HG03108 (cell line): Measurements from ENCODE around the gene ZBED1.
"Not testable (repeated sequence)": the region's sequence is repeated elsewhere in the genome, so short reads cannot be mapped to it uniquely, and the experiment has no call there.

Experiments used
- ATAC-seq: cut with Tn5 transposase; IDR thresholded peaks from one replicate; pipeline ENCODE4 v1.9.1; 2021; ENCODE audit warnings: moderate library complexity; ENCODE audit not compliant: unreplicated experiment

ZBED1 gene

DNA sequence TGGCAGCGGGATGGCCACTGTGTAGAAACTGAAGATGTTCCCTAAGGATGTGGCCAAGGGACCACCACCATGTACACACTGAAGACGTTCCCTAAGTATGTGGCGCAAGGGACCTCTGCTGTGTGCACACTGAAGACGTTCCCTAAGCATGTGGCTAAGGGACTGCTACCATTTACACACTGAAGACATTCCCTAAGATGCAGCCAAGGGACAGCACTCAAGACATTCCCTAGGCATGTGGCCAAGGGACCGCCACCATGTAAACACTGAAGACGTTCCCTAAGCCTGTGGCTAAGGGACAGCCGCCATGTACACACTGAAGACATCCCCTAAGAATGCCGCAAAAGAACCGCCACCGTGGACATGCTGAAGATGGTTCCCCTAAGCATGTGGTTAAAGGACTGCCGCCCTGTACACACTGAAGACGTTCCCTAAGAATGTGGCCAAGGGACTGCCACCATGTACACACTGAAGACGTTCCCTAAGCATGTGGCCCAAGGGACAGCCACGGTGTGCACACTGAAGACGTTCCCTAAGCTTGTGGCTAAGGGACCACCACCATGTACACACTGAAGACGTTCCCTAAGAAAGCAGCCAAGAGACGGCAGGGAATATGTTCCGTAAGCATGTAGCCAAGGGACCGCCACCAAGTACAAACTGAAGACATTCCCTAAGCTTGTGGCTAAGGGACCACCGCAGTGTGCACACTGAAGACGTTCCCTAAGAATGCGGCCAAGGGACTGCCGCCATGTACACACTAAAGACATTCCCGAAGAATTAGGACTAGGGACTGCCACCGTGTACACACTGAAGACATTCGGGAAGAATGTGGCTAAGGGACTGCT lies 43.3 kb downstream of the ZBED1 start:
- ATAC-seq = no peak

- not testable (repeated sequence) for ATAC-seq
Measured at GRCh38 chrX:2456091-2456490, 44.7 kb downstream of the ZBED1 start.

GRCh38 chrX:2454620-2455019 lies 46.2 kb downstream of the ZBED1 start:
- not testable (repeated sequence) for ATAC-seq

- no peak for ATAC-seq
Measured at GRCh38 chrX:2452799-2453198, 48.0 kb downstream of the ZBED1 start.

DNA sequence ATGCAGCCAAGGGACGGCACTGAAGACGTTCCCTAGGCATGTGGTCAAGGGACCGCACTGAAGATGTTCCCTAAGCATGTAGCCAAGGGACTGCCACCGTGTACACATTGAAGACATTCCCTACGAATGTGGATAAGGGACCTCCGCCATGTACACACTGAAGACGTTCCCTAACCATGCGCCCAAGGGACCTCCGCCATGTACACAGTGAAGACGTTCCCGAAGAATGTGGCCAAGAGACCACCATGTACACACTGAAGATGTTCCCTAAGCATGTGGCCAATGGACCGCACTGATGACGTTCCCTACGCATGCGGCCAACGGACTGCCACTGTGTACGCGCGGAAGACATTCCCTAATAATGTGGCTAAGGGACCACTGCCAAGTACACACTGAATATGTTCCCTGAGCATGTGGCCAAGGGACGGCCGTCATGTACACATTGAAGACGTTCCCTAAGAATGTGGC lies 48.4 kb downstream of the ZBED1 start:
- ATAC-seq = no peak

DNA sequence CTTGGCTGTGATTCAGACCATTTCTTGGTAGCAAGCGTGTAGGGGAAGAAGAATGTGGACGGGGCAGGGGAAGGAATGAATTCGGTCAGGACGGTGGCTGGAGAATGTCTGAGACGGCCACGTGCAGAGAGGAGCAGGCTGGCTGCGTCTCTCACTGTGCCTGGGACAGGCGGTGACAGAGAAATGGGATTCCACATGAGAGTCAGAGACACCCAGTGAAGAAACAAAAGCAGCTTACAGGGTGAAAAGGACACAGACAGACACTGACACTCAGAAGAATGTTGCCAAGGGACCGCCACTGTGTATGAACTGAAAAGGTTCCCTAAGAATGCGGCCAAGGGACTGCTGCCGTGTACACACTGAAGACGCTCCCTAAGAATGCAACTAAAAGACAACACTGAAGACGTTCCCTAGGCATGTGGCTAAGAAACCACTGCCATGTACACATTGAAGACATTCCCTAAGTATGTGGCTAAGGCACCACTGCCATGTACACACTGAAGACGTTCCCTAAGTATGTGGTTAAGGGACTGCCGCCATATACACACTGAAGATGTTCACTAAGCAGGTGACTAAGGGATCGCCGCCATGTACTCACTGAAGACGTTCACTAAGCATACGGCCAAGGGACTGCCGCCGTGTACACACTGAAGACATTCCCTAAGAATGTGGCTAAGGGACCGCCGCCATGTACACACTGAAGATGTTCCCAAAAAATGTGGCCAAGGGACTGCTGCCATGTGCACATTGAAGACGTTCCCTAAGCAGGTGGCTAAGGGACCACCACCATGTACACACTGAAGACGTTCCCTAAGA lies 49.1 kb downstream of the ZBED1 start:
- ATAC-seq = no peak

DNA sequence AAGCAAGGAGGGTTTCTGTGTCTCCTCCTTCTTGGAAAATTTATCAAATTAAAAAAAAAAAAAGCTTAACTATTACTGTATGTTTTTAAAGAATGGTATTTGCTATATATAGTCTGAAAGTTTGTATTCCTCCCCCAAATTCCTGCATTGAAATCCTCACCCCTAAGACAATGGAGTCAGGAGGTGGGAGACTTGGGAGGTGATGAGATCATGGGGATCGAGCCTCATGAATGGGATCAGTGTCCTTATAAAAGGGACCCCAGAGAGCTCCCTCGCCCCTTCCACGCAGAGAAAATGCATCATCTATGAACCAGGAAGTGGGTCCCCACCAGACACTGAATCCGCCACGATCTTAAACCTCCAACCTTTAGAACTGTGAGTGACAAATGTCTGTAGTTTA lies 50.1 kb downstream of the ZBED1 start:
- ATAC-seq = no peak

GRCh38 chrX:2449135-2449886 lies 51.5 kb downstream of the ZBED1 start:
- no peak for ATAC-seq

- no peak for ATAC-seq
Measured at GRCh38 chrX:2447484-2447883, 53.3 kb downstream of the ZBED1 start.

- ATAC-seq = no peak
Measured at GRCh38 chrX:2446815-2447214, 54.0 kb downstream of the ZBED1 start.

DNA sequence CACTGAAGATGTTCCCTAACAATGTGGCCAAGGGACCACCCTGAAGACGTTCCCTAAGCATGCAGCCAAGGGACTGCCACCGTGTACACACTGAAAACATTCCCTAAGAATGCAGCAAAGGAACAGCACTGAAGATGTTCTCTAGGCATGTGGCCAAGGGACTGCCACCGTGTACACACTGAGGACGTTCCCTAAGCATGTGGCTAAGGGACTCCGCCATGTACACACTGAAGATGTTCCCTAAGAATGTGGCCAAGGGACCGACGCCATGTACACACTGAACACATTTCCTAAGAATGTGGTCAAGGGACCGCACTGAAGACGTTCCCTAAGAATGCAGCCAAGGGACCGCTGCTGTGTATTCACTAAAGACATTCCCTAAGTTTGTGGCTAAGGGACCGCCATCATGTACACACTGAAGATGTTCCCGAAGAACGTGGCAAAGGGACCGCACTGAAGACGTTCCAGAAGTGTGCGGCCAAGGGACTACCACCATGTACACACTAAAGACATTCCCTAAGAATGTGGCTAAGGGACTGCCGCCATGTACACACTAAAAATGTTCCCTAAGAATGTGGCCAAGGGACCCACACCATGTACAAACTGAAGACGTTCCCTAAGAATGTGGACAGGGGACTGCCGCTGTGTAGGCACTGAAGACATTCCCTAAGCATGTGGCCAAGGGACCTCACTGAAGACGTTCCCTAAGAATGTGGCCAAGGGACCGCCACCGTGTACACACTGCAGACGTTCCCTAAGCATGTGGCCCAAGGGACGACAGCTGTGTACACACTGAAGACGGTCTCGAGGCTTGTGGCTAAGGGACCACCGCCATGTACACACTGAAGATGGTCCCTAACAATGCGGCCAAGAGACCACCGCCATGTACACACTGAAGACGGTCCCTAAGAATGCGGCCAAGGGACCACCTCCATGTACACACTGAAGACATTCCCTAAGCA lies 54.8 kb downstream of the ZBED1 start:
- ATAC-seq = no peak

DNA sequence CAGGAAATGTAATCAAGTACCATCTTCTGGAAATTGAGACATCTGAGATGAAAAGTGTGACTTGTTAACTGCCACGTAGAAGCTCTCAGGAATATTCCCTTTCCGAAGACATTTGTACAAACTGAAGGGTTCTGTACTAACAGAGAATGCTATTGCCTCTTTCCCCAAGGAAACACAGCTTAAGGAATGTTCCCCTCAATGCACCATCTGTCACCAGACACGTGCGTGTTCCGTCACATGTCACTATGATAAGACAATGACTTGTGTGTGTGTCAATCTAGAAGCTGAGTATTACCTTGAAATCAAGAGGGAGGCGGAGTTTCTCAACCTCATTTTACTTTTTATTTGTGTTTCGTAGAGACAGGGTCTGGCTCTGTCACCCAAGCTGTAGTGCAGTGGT lies 58.1 kb downstream of the ZBED1 start:
- ATAC-seq = no peak

GRCh38 chrX:2441466-2441865 lies 59.3 kb downstream of the ZBED1 start:
- ATAC-seq = no peak

GRCh38 chrX:2439613-2440012 lies 61.2 kb downstream of the ZBED1 start:
- no peak for ATAC-seq
